LNCAP (cell line): ENCODE results near the gene PRKCH.

Experiments used
- CTCF ChIP-seq: fragments of 450-650 bp; IDR thresholded peaks from 2 replicates; pipeline ENCODE4 v1.5.1; 2017; ENCODE audit warnings: mild to moderate bottlenecking

The PRKCH gene

DNA sequence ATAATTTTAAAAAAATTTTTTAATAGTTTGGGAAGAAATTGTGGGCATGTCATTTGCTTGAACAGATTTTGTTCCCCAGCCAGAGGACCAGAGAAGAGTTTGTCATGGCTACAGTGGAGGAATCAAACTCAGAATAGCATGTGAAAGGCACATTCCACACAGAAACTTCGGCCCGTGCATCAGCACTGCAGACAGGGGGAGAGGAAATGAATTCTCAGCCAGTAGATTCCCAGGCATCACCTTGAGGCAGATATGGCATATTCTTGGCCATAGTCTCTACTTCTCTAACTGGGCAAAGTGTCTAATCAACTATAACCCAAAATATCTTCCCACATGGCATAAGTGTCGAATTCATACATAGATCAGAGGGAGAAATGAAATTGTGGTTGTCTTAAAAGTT, 153.3 kb downstream of the PRKCH start:
- no peak for TF ChIP-seq CTCF

- peak; percentile 71 for TF ChIP-seq CTCF
Measured at GRCh38 chr14:61475316-61475715, 153.9 kb downstream of the PRKCH start.

DNA sequence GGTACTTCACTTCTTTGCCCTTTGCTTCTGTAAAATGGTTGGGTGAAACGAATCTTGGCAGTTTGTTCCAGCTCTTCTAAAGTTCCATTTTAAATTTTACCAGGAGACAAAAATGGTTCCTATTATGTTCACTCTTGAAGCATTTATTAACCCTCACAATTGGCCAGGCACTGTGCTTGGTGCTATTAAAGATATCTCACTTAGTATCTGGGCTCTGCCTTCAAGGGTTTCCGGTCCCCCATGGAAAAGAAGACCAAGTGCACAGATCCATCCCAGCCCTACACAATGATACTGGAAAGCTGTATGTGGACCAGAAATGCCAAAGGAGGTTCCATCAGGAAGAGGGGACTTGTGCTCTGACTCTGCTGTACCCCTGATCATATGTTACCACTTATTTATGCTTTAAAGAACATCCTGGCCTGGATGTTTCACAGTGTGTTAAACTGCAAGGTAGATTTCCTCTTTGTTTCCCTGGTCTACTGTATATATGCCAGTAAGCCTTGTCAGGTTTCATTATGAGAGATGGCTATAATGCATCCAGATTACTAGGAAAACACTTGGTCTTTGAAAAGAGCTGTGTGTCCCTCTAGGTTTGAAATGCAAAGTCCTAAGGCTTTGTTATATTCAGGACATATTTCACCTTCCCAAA, 154.8 kb downstream of the PRKCH start:
- TF ChIP-seq CTCF: no peak

DNA sequence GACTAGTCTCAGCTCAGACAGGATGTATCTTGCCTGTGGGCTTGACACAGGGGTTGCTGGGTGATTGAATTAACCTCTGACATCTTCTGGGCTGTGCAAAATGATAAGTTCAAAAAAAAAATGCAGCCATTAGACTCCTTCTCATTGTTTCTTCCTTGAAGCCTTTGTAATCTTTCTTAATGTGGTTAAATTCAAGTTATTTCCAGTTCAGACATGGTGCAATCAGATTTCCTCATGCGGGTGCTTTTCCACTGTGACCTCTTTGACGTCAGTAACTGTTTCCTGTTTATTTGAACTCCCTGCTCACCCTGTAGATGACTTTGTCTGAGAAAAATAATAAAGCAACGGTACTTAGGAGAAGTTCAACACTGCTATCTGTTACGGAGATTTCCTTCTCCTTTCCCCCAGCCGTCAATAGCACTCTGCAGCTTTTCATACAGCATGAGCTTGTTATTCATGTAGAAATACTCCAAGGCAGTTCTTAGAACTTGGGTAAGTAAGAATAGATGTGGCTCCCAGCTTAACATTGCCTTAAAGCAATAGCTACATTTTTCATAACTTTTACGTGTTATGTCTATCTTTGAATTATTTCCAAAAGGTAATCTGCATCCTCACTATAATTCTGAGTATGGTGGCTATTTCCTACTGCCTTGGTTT, 155.5 kb downstream of the PRKCH start:
- TF ChIP-seq CTCF: no peak

DNA sequence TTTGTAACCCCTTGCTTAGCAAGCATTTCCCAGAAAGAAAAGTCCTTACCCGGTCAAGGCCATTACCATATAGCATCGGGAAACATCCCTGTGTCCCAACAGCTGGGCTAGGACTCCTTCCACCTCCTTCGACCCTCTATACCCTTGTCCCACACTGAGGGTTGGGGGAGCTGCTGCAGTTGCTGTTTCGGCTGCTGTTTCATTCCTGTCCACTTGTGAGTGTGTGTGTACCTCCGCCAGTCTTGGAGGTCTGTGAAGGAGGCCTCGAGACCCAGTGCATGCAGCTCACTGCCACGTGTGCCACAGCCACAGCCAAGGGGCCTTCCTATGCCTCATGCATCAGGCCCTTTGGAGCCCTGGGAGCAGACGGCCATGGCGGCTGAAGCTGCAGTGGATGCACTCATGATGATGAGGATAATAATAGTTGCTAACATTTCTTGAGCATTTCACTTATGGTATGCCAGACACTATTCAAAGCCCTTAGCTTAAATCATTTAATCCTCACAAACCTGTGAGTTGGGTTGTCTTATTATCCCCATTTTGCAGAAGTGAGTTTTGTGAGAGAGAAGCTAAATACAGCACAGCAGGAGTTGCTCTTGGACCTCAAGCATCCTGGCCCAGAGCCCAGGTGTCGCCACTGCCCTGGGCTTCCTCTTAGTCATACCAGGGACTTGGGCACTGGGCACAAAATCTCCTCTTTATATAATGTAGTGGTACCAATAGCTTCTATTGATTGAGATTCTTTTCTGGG, 156.5 kb downstream of the PRKCH start:
- no peak for TF ChIP-seq CTCF

- no peak for TF ChIP-seq CTCF
Measured at GRCh38 chr14:61478971-61479473, 157.6 kb downstream of the PRKCH start.

GRCh38 chr14:61479746-61480502, 158.5 kb downstream of the PRKCH start:
- TF ChIP-seq CTCF: no peak
